Ishikawa (cell line): Measurements from ENCODE around the gene FKBP14.

ENCODE experiments used
- CEBPB ChIP-seq: IDR thresholded peaks from 2 replicates; pipeline ENCODE4 v1.6.1; 2012
- CREB1 ChIP-seq: IDR thresholded peaks from 2 replicates; pipeline ENCODE4 v1.6.1; 2012; ENCODE audit warnings: low read depth
- EGR1 ChIP-seq: IDR thresholded peaks from 2 replicates; pipeline ENCODE4 v1.6.1; 2012
- EP300 ChIP-seq: IDR thresholded peaks from 2 replicates; pipeline ENCODE4 v1.6.1; 2012; ENCODE audit warnings: borderline replicate concordance
- FOXM1 ChIP-seq: IDR thresholded peaks from 2 replicates; pipeline ENCODE4 v1.6.1; 2012; ENCODE audit warnings: low read depth, borderline replicate concordance
- NFIC ChIP-seq: IDR thresholded peaks from 2 replicates; pipeline ENCODE4 v1.6.1; 2012
- RAD21 ChIP-seq: IDR thresholded peaks from 2 replicates; pipeline ENCODE4 v1.6.1; 2012; ENCODE audit warnings: low read depth
- TAF1 ChIP-seq: IDR thresholded peaks from 2 replicates; pipeline ENCODE4 v1.6.1; 2012; ENCODE audit warnings: low read depth, mild to moderate bottlenecking
- TCF12 ChIP-seq: IDR thresholded peaks from 2 replicates; pipeline ENCODE4 v1.6.1; 2012; ENCODE audit warnings: low read depth
- TEAD4 ChIP-seq: IDR thresholded peaks from 2 replicates; pipeline ENCODE4 v1.6.1; 2012
- USF1 ChIP-seq: IDR thresholded peaks from 2 replicates; pipeline ENCODE4 v1.6.1; 2012
- YY1 ChIP-seq: IDR thresholded peaks from 2 replicates; pipeline ENCODE4 v1.6.1; 2012; ENCODE audit warnings: low read depth
- ZBTB7A ChIP-seq: IDR thresholded peaks from 2 replicates; pipeline ENCODE4 v1.6.1; 2012; ENCODE audit warnings: low read depth
- TF ChIP-seq, protein P1 (sequence below): IDR thresholded peaks from 2 replicates; pipeline ENCODE4 v1.6.1; 2012
- TF ChIP-seq, protein P2 (sequence below): IDR thresholded peaks from 2 replicates; pipeline ENCODE4 v1.6.1; 2012; ENCODE audit warnings: low read depth, mild to moderate bottlenecking

Gene FKBP14

GRCh38 chr7:29980151-29980550, 46.4 kb downstream of the FKBP14 start:
- no peak for TF ChIP-seq TAF1
- no peak for TF ChIP-seq YY1
- TF ChIP-seq, protein P1, sequence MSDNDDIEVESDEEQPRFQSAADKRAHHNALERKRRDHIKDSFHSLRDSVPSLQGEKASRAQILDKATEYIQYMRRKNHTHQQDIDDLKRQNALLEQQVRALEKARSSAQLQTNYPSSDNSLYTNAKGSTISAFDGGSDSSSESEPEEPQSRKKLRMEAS = no peak
- no peak for TF ChIP-seq CREB1
- no peak for TF ChIP-seq NFIC
- no peak for TF ChIP-seq TCF12
- no peak for TF ChIP-seq RAD21
- TF ChIP-seq, protein P2, sequence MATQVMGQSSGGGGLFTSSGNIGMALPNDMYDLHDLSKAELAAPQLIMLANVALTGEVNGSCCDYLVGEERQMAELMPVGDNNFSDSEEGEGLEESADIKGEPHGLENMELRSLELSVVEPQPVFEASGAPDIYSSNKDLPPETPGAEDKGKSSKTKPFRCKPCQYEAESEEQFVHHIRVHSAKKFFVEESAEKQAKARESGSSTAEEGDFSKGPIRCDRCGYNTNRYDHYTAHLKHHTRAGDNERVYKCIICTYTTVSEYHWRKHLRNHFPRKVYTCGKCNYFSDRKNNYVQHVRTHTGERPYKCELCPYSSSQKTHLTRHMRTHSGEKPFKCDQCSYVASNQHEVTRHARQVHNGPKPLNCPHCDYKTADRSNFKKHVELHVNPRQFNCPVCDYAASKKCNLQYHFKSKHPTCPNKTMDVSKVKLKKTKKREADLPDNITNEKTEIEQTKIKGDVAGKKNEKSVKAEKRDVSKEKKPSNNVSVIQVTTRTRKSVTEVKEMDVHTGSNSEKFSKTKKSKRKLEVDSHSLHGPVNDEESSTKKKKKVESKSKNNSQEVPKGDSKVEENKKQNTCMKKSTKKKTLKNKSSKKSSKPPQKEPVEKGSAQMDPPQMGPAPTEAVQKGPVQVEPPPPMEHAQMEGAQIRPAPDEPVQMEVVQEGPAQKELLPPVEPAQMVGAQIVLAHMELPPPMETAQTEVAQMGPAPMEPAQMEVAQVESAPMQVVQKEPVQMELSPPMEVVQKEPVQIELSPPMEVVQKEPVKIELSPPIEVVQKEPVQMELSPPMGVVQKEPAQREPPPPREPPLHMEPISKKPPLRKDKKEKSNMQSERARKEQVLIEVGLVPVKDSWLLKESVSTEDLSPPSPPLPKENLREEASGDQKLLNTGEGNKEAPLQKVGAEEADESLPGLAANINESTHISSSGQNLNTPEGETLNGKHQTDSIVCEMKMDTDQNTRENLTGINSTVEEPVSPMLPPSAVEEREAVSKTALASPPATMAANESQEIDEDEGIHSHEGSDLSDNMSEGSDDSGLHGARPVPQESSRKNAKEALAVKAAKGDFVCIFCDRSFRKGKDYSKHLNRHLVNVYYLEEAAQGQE = no peak
- no peak for TF ChIP-seq EP300
- no peak for TF ChIP-seq USF1
- TF ChIP-seq CEBPB = no peak
- TF ChIP-seq EGR1 = no peak
- TF ChIP-seq ZBTB7A = no peak
- TF ChIP-seq FOXM1 = no peak
- TF ChIP-seq TEAD4 = no peak

DNA sequence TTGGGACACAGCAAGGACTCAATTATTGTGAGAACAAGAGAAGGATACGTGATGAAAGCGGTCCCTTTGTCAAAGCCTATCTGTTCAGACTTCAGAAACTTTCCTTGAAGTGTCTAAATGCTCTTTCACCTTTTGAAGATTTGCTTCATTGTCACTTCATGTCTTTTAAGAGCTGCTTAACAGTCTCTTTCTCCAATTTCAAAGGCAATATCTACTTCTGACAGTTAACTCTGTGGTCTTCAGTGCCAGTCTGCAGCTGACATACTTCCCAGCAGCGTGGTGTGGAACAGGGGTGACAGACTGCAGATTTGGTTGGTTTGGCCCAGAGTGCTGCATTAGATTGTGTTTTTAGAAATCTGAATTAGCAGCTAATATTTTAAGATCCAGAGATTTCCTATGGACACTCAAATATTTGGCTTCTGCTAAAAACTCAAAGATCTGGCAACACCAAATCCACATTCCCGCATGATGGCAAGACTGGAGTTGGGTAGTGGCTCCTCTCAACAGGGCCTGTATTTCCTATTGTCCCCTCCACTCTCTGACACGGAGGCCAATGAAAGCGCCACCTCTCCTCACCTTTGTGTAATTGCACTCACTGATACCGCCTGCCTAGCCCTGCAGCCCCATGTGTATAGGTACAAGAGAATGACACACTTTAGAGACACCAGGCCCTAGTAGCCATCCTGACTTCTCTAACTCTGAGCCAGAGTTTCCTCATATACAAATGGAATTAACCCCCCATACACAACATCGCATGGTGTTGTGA, 48.4 kb downstream of the FKBP14 start:
- TF ChIP-seq ZBTB7A = no peak
- no peak for TF ChIP-seq YY1
- TF ChIP-seq TAF1 = no peak
- TF ChIP-seq TEAD4 = no peak
- TF ChIP-seq NFIC = no peak
- TF ChIP-seq FOXM1 = no peak
- TF ChIP-seq CREB1 = no peak
- TF ChIP-seq, protein P1 = no peak
- TF ChIP-seq TCF12 = no peak
- TF ChIP-seq, protein P2 = no peak
- TF ChIP-seq CEBPB = no peak
- TF ChIP-seq RAD21 = no peak
- TF ChIP-seq USF1 = no peak
- TF ChIP-seq EGR1 = no peak

DNA sequence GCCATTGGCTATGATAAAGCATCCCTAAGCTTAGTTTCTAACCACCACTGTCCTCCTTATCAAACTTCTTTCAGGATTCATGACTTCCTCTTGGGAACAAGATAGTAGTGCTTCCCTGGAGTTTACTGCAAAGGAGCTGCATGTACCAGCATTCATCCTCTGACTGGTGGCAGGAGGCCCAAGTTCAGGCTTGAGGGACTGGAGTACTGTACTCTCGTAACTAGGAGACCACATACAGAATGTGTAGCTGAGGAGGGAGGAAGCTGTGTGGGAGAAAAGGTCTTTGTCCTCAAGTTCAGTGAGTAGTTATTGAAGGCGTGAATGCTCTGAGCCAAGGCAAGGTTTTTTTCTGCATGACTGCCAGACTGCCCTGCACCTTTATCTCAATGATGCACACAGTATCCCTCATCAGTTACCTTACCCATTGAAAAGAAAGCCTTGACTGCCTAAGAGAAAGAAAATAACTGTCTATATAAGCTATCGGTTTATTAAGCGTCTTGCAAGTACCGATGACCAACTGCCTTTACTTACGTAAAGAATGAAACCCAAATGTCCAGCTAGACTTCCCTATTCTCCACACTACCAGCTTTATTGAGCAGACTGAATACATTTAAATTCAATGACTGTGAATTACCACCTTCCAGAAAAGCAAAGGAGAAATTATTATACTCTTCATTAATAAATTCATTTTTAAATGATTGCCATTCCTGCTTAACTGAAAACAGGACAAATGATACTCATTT, 49.7 kb downstream of the FKBP14 start:
- TF ChIP-seq USF1 (no peak), EGR1 (no peak)

DNA sequence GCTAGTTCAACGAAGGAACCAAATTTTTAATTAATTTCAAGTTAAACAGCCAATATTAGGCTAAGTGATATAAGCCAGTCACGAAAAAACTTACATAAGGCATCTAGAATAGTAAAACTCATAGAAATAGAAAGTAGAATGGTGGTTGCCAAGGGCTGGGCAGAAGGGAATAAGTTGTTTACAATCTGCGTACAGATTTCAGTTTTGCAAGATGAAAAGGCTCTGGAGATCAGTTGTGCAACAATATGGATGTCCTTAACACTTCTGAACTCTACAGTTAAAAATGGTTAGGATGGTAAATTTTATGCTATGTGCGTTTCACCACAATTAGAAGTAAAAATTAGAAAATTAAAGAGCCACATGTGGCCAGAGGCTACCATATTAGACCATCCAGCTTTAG, 50.2 kb downstream of the FKBP14 start:
- no peak for TF ChIP-seq TCF12

DNA sequence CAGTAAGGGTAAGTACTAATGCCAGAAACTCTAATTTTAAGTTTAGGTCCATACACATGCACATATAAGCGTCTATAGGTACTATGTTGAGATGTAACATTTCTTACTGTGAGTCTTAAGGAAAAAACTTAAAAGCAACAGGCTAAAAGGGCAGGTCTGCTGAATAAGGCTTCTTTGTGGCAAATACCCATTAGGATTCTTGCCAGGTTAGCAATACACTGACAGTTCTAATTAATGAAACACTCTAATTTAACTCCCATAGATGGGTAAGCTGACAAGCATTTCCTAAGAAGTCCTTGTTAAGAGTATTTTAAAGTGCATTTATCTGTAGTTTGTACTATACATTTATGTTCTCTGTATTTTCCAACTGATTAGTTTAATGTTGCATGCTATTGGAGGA, 50.9 kb downstream of the FKBP14 start:
- no peak for TF ChIP-seq TCF12
- TF ChIP-seq YY1 = no peak
- no peak for TF ChIP-seq EP300
- no peak for TF ChIP-seq FOXM1
- TF ChIP-seq CREB1 = no peak
- TF ChIP-seq TAF1 = no peak
- TF ChIP-seq, protein P2 = no peak
- no peak for TF ChIP-seq NFIC
- no peak for TF ChIP-seq TEAD4
- TF ChIP-seq CEBPB = no peak
- no peak for TF ChIP-seq EGR1
- no peak for TF ChIP-seq USF1
- no peak for TF ChIP-seq RAD21
- TF ChIP-seq, protein P1 = no peak
- TF ChIP-seq ZBTB7A = no peak
